C4-2B (cell line): ENCODE data around the gene CAMKV.

ENCODE experiments used
- CTCF ChIP-seq: fragments of 450-650 bp; conservative IDR thresholded peaks from 2 replicates; pipeline ENCODE4 v1.5.1; 2017; ENCODE audit warnings: mild to moderate bottlenecking
- ZFX ChIP-seq: fragments of 450-650 bp; IDR thresholded peaks from 2 replicates; pipeline ENCODE4 v1.6.1; 2017

- TF ChIP-seq CTCF (no peak), ZFX (no peak)
Measured at GRCh38 chr3:49872801-49873281, 3.1 kb upstream of the CAMKV start.
